Measurements from ENCODE around the gene NMS.

Gene NMS

GRCh38 chr2:100485396-100485795 is 15.1 kb downstream of the NMS start:
- no peak for DNase-seq (ENCODE audit: low spot score)

GRCh38 chr2:100494712-100495111 is 24.4 kb downstream of the NMS start:
- no peak for DNase-seq (ENCODE audit: low spot score)

GRCh38 chr2:100502782-100503181 is 32.5 kb downstream of the NMS start:
- no peak for DNase-seq (ENCODE audit: low spot score)

- no peak for DNase-seq (ENCODE audit: low spot score)
Measured at GRCh38 chr2:100504542-100504941, 34.3 kb downstream of the NMS start.

GRCh38 chr2:100509066-100509465 is 38.8 kb downstream of the NMS start:
- DNase-seq (ENCODE audit: low spot score), result no peak

- DNase-seq (ENCODE audit: low spot score), result no peak
Measured at GRCh38 chr2:100513650-100514049, 43.4 kb downstream of the NMS start.

GRCh38 chr2:100517556-100517955 is 47.3 kb downstream of the NMS start:
- no peak for DNase-seq (ENCODE audit: low spot score)

- no peak for DNase-seq (ENCODE audit: low spot score)
Measured at GRCh38 chr2:100518801-100519200, 48.5 kb downstream of the NMS start.

- DNase-seq (ENCODE audit: low spot score), result no peak
Measured at GRCh38 chr2:100520224-100520623, 49.9 kb downstream of the NMS start.

- no peak for DNase-seq (ENCODE audit: low spot score)
Measured at GRCh38 chr2:100522430-100522829, 52.1 kb downstream of the NMS start.

GRCh38 chr2:100524331-100524730 is 54.0 kb downstream of the NMS start:
- DNase-seq (ENCODE audit: low spot score), result no peak

GRCh38 chr2:100526868-100527267 is 56.6 kb downstream of the NMS start:
- no peak for DNase-seq (ENCODE audit: low spot score)

GRCh38 chr2:100527440-100528015 is 57.2 kb downstream of the NMS start:
- DNase-seq (ENCODE audit: low spot score), result no peak

GRCh38 chr2:100529176-100529575 is 58.9 kb downstream of the NMS start:
- no peak for DNase-seq (ENCODE audit: low spot score)

- no peak for DNase-seq (ENCODE audit: low spot score)
Measured at GRCh38 chr2:100529900-100530299, 59.6 kb downstream of the NMS start.
